ENCODE measurements around the gene USH2A.

DNA sequence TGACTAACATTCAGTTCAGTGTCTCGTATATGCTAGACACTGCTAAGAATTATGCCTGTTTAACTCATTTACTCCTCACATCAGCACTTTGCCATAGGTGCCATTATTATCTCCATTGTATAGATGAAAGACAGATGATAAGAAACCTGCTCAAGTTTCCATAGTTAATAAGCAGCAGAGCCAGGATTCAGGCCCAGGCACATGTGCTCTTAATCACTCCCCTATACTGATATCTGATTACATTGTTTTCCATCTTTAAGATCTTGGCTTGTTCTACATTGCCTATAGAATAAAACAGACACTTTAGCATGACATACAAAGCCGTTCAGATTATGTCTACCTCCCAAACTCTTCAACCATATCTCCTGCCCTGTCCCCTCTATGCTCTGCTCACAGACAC, 30.5 kb upstream of the USH2A start:
- TF ChIP-seq, protein P1, sequence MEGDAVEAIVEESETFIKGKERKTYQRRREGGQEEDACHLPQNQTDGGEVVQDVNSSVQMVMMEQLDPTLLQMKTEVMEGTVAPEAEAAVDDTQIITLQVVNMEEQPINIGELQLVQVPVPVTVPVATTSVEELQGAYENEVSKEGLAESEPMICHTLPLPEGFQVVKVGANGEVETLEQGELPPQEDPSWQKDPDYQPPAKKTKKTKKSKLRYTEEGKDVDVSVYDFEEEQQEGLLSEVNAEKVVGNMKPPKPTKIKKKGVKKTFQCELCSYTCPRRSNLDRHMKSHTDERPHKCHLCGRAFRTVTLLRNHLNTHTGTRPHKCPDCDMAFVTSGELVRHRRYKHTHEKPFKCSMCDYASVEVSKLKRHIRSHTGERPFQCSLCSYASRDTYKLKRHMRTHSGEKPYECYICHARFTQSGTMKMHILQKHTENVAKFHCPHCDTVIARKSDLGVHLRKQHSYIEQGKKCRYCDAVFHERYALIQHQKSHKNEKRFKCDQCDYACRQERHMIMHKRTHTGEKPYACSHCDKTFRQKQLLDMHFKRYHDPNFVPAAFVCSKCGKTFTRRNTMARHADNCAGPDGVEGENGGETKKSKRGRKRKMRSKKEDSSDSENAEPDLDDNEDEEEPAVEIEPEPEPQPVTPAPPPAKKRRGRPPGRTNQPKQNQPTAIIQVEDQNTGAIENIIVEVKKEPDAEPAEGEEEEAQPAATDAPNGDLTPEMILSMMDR (IDR thresholded peaks at IDR 0.05), result no peak
- TF ChIP-seq POLR2AphosphoS5 (IDR thresholded peaks at IDR 0.05) (no peak), EP300 (IDR thresholded peaks at IDR 0.05) (no peak), POLR2A (IDR thresholded peaks at IDR 0.05) (no peak)
